Skeletal muscle tissue (tissue), 4 donors: ENCODE results near the gene SPATA13. TPM values are rescaled to one million over a fixed set of nuclear protein-coding genes. Genes with fewer than 3 reads are reported as not detected.

Experiments
- H3K27ac ChIP-seq: one replicate; pipeline ENCODE4 v1.7.0; 2013; ENCODE audit warnings: mild to moderate bottlenecking, low read depth, low read length, inconsistent platforms
- H3K27me3 ChIP-seq, 3 donors: one replicate each; pipeline ENCODE4 v1.7.0; 2013; ENCODE audit warnings: low read length in 3 of 3; ENCODE audit not compliant: control insufficient read depth in 3 of 3, insufficient read depth in 3 of 3
- H3K36me3 ChIP-seq, 3 donors: one replicate each; pipeline ENCODE4 v1.7.0; 2013; ENCODE audit warnings: low read length in 3 of 3; ENCODE audit not compliant: control insufficient read depth in 3 of 3, insufficient read depth in 3 of 3
- H3K4me1 ChIP-seq, 3 donors: one replicate each; pipeline ENCODE4 v1.7.0; 2013; ENCODE audit warnings: low read length in 3 of 3, mild to moderate bottlenecking in 3 of 3; ENCODE audit not compliant: control insufficient read depth in 3 of 3, insufficient read depth in 3 of 3
- H3K4me3 ChIP-seq, 3 donors: one replicate each; pipeline ENCODE4 v1.7.0; 2013; ENCODE audit warnings: low read length in 3 of 3
- H3K9ac ChIP-seq, 3 donors: one replicate each; pipeline ENCODE4 v1.7.0; 2013; ENCODE audit warnings: low read length in 3 of 3, mild to moderate bottlenecking in 3 of 3, moderate library complexity in 2 of 3, low read depth in 1 of 3
- H3K9me3 ChIP-seq, 3 donors: one replicate each; pipeline ENCODE4 v1.7.0; 2013; ENCODE audit warnings: low read length in 3 of 3; ENCODE audit not compliant: control insufficient read depth in 3 of 3
- total RNA-seq: library from RNA; depleted of rRNA; stranded (reverse); fragments of >200 nt; gene quantifications from one replicate; pipeline ENCODE4 v1.2.3, GENCODE V29; 2014
- donor health status: Osteomylitis.

The SPATA13 gene
- total RNA-seq, 1 donor from 2014 or later, result 3.7 TPM

- H3K9me3 ChIP-seq, result peaks cover 0 to 3% (median 0%) of the 10 kb centered on the region in 3 donors
- no peak overlapping the region for H3K27ac ChIP-seq
- H3K4me3 ChIP-seq, result no peak overlapping the region
These were observed 26.7 kb downstream of the SPATA13 start for GRCh38 chr13:24187185-24187584.

GRCh38 chr13:24192057-24192810 lies 31.7 kb downstream of the SPATA13 start:
- Histone ChIP-seq H3K4me1 (no peaks in the 10 kb centered on the region), H3K27me3 (no peaks in the 10 kb centered on the region), H3K4me3 (no peak overlapping the region), H3K9ac (no peak overlapping the region), H3K9me3 (peaks cover 0 to 3% (median 0%) of the 10 kb centered on the region in 3 donors), H3K36me3 (no peaks in the 10 kb centered on the region), H3K27ac (no peak overlapping the region)

More at GRCh38 chr13:24187185-24187584, 26.7 kb downstream of the SPATA13 start:
- H3K36me3 ChIP-seq, result no peaks in the 10 kb centered on the region
- no peak overlapping the region for H3K9ac ChIP-seq
- no peaks in the 10 kb centered on the region for H3K4me1 ChIP-seq
- no peaks in the 10 kb centered on the region for H3K27me3 ChIP-seq

GRCh38 chr13:24192811-24193162 lies 32.3 kb downstream of the SPATA13 start:
- Histone ChIP-seq H3K27ac (no peak overlapping the region), H3K36me3 (no peaks in the 10 kb centered on the region)

GRCh38 chr13:24194447-24194846 lies 33.9 kb downstream of the SPATA13 start:
- Histone ChIP-seq H3K9ac (no peak overlapping the region), H3K4me1 (no peaks in the 10 kb centered on the region), H3K27me3 (no peaks in the 10 kb centered on the region), H3K27ac (no peak overlapping the region), H3K36me3 (no peaks in the 10 kb centered on the region), H3K4me3 (no peak overlapping the region), H3K9me3 (no peaks in the 10 kb centered on the region)

More at GRCh38 chr13:24192811-24193162, 32.3 kb downstream of the SPATA13 start:
- peaks cover 0 to 3% (median 0%) of the 10 kb centered on the region in 3 donors for H3K9me3 ChIP-seq
- H3K4me3 ChIP-seq, result no peak overlapping the region
- no peaks in the 10 kb centered on the region for H3K27me3 ChIP-seq
- H3K4me1 ChIP-seq, result no peaks in the 10 kb centered on the region
- no peak overlapping the region for H3K9ac ChIP-seq

GRCh38 chr13:24195626-24196025 lies 35.1 kb downstream of the SPATA13 start:
- no peak overlapping the region for H3K9ac ChIP-seq
- H3K9me3 ChIP-seq, result no peaks in the 10 kb centered on the region
- H3K36me3 ChIP-seq, result no peaks in the 10 kb centered on the region
- no peak overlapping the region for H3K27ac ChIP-seq
- H3K4me1 ChIP-seq, result no peaks in the 10 kb centered on the region
- no peaks in the 10 kb centered on the region for H3K27me3 ChIP-seq
- H3K4me3 ChIP-seq, result no peak overlapping the region

- Histone ChIP-seq H3K27me3 (no peaks in the 10 kb centered on the region), H3K9me3 (no peaks in the 10 kb centered on the region), H3K4me3 (no peak overlapping the region), H3K36me3 (no peaks in the 10 kb centered on the region), H3K4me1 (no peaks in the 10 kb centered on the region), H3K27ac (no peak overlapping the region), H3K9ac (no peak overlapping the region)
These were observed 36.2 kb downstream of the SPATA13 start for GRCh38 chr13:24196593-24197197.

GRCh38 chr13:24199016-24199415 lies 38.5 kb downstream of the SPATA13 start:
- Histone ChIP-seq H3K4me3 (no peak overlapping the region), H3K9ac (no peak overlapping the region), H3K9me3 (no peaks in the 10 kb centered on the region), H3K27me3 (no peaks in the 10 kb centered on the region), H3K36me3 (no peaks in the 10 kb centered on the region), H3K27ac (no peak overlapping the region), H3K4me1 (peaks cover 0 to 3% (median 0%) of the 10 kb centered on the region in 3 donors)

- H3K27ac ChIP-seq, result no peak overlapping the region
- no peaks in the 10 kb centered on the region for H3K36me3 ChIP-seq
- H3K4me3 ChIP-seq, result no peak overlapping the region
- H3K9me3 ChIP-seq, result no peaks in the 10 kb centered on the region
- no peaks in the 10 kb centered on the region for H3K27me3 ChIP-seq
- H3K4me1 ChIP-seq, result peaks cover 0 to 3% (median 0%) of the 10 kb centered on the region in 3 donors
- no peak overlapping the region for H3K9ac ChIP-seq
These were observed 41.7 kb downstream of the SPATA13 start for GRCh38 chr13:24202215-24202614.

GRCh38 chr13:24203273-24203672 lies 42.8 kb downstream of the SPATA13 start:
- H3K4me1 ChIP-seq, result peaks cover 0 to 8% (median 0%) of the 10 kb centered on the region in 3 donors
- H3K36me3 ChIP-seq, result no peaks in the 10 kb centered on the region
- H3K9ac ChIP-seq, result no peak overlapping the region
- H3K4me3 ChIP-seq, result no peak overlapping the region
- H3K9me3 ChIP-seq, result no peaks in the 10 kb centered on the region
- no peaks in the 10 kb centered on the region for H3K27me3 ChIP-seq
- H3K27ac ChIP-seq, result no peak overlapping the region

- Histone ChIP-seq H3K27me3 (no peaks in the 10 kb centered on the region), H3K4me3 (no peak overlapping the region), H3K4me1 (peaks cover 0 to 9% (median 0%) of the 10 kb centered on the region in 3 donors), H3K36me3 (no peaks in the 10 kb centered on the region), H3K9ac (no peak overlapping the region), H3K9me3 (no peaks in the 10 kb centered on the region), H3K27ac (no peak overlapping the region)
These were observed 43.3 kb downstream of the SPATA13 start for GRCh38 chr13:24203811-24204210.
